NCI-H2227 treated with DMSO at 0.1 percent for 48 hours (cell line): Measurements from ENCODE around the gene LSM14A.
"Not testable (repeated sequence)": the region's sequence is repeated elsewhere in the genome, so short reads cannot be mapped to it uniquely, and the experiment has no call there.

Experiments used
- DNase-seq: peaks from one replicate; lab custom pipeline; 2025; lab: John Stamatoyannopoulos, UW

LSM14A gene

GRCh38 chr19:34230820-34231219, 58.5 kb downstream of the LSM14A start:
- DNase-seq = no peak

DNA sequence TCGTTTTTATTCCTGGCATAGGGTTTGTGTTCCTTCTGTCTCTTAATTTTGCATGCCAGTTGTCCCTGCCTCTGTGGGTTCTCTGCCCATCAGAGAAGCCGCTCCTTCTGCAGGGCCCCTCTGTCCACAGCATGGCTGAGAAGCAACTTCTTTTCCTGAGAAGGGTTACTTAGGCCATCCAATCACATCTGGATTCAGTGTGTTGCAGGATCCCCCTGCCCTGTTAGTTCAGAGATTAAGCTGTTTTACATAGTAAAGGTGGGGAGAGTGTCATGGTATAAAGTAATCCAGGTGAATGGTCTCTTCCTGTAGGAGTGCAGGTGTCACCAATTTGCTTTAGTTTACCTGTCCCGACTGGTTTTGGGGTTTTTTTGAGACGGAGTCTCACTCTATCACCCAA, 59.1 kb downstream of the LSM14A start:
- DNase-seq = no peak

GRCh38 chr19:34232566-34233481, 60.5 kb downstream of the LSM14A start:
- DNase-seq = no peak

DNA sequence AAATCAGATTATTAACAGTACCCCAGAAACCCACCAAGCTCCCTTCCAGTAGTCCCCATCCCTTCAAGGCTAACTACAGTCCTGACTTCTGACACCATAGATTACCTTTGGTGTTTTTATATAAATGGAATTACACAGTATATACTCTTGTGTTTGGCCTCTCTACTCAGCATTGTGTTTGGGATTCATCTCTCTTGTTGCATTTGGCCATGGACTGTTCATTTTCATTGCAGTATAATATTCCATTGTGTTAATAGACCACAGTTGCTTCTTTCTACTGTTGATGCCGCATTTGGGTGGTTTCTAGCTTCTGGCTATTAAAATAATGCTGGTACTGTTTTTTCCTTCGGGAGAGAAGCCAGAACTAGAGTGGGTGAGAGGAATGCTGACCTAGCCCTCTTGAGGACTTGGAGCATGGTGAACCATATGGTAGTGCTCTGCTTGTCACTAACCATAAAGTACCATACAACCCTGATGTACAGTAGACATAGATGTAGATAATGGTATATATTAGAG, 63.2 kb downstream of the LSM14A start:
- DNase-seq = no peak

- no peak for DNase-seq
Observed at GRCh38 chr19:34236035-34236987, 64.0 kb downstream of the LSM14A start.

DNA sequence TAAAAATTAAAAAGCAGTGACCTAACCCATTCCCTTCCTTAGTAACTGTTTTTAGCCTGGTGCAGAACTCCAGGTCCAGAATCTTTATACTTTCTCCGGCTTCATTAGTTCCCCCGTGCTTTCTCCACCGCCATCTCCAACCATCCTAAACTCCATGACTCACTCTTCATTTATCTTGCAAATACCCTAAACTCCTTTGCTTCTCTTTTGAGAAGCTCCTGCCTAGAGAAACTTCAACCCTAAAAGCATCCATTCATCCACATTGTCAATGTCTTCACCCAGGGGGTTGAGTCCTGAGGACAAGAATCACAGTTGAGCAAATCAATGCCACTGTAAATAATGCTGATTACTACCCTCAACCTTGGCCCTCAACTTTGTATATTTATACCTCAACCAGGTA, 65.0 kb downstream of the LSM14A start:
- DNase-seq = no peak

DNA sequence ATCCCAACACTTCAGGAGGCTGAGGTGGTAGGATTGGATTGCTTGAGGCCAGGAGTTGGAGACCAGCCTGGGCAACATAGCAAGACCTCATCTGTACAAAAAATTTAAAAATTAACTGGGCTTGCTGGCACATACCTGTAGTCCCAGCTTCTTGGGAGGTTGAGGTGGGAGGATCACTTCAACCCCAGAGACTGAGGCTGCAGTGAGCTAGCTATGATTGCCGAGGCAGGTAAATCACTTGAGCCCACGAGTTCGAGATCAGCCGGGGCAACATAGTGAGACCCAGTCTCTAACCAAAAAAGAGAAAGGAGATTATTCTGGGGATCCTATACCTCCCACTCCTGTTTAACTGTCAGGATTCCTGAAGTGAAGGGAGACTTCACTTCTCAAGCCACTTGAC, 65.6 kb downstream of the LSM14A start:
- no peak for DNase-seq

- peak; percentile 73 for DNase-seq
Observed at GRCh38 chr19:34241513-34242337, 69.4 kb downstream of the LSM14A start.

- DNase-seq = not testable (repeated sequence)
Observed at GRCh38 chr19:34243138-34243875, 71.0 kb downstream of the LSM14A start.

DNA sequence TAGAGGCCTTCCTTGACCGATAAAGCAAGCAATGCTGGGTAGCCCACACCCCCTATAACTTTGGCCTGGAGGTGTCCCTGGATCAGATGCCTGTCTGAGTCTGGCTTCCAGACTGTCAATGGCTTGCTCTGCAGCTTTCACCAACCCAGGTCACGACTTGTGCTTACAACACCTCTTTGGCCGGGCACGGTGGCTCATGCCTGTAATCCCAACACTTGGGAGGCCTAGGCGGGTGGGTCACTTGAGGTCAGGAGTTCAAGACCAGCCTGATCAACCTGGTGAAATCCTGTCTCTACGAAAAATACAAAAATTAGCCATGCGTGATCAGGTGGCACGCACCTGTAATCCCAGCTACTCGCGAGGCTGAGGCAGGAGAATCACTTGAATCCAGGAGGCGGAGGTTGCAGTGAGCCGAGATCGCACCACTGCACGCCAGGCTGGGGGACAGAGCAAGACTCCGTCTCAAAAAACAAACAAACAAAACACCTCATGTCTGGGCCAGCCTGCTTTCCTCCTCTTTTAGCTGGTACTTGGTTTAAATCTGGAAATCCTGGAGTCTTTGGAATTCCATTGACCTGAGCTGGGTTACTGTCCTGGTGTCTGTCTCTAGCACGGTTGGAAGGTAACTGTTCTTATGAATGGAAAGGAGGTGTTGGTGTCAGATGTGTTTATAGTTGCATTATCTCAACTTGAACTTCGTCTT, 71.7 kb downstream of the LSM14A start:
- no peak for DNase-seq

GRCh38 chr19:34244611-34245299, 72.5 kb downstream of the LSM14A start:
- peak; percentile 39 for DNase-seq

- no peak for DNase-seq
Observed at GRCh38 chr19:34246340-34246739, 74.0 kb downstream of the LSM14A start.

GRCh38 chr19:34248941-34249340, 76.6 kb downstream of the LSM14A start:
- no peak for DNase-seq

- not testable (repeated sequence) for DNase-seq
Observed at GRCh38 chr19:34253167-34253566, 80.9 kb downstream of the LSM14A start.

- DNase-seq = not testable (repeated sequence)
Observed at GRCh38 chr19:34253681-34254045, 81.4 kb downstream of the LSM14A start.

DNA sequence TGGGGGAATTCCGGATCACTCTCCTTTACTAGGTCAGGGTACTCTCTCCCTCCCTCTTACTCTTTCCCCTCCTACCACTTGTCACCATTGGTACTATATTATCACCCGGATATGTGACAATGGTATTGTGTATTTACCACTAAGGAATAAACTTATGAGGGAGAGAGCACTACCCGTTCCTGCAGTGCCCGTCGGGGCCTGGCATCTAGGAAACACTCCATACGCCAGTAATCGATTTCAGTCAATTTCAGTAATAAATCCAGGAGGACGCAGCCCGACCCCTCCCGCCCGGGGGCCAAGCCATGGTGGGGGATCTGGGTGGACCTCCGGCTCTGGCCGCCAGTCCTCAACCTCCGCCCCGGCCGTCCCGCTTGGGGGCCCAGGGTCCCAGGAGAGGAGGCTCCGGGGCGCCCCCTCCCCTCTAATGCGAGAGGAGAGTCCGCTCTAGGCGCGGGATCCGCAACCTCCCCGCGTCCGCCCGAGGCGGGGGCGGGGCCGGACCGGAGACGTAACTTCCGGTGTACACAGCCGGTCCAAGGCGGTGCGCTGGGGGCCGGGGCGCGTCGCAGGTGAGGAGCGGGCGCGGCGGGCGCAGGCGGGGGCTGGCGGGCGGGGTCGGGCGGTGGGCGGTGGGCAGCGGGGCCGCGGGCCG, 81.9 kb downstream of the LSM14A start, which contains the start of gene GARRE1:
GARRE1 (plus strand) TSS at position 509 of the 652 bp plus-strand sequence. CDS start 45,920 bp downstream, outside the sequence.
- DNase-seq = peak; percentile 96

DNA sequence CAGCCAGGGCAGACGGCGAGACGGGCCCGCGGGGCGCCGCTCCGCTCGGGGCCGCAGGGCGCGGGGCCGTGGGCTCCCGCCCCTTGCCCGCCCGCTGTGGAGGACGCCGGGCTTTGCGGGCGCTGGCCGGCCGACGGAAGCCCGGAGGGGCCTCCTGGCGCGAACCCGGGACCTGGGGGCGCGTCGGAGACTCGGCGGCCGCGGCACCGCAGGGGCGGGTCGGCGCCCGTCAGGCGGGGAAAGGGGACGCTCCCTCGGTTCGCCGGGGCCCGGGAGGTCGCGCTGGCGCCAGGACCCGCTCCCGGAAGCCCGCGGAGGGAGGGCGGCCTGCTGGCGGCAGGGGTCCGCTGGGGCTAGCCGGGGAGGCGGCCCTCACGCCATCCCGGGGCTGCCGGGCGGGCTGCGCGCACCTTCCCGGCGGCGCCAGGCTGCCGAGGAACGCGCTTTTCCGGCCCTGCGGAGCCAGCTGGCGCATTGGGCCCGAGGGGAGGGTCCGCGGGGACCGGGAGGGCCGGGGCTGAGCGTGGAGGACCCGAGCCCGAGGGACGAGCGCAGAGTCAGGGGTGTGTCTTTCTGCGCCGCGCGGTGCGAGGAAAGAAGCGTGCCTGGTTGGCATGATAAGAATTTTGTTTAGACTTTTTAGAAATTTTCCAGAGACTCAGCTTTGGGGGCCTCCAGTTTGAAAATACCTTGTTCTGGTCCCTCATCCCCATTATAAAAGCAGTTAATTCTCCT, 82.6 kb downstream of the LSM14A start:
- DNase-seq = peak; percentile 76

- no peak for DNase-seq
Observed at GRCh38 chr19:34255546-34255945, 83.2 kb downstream of the LSM14A start.
